ENCODE data around the gene FCHSD2.

DNA sequence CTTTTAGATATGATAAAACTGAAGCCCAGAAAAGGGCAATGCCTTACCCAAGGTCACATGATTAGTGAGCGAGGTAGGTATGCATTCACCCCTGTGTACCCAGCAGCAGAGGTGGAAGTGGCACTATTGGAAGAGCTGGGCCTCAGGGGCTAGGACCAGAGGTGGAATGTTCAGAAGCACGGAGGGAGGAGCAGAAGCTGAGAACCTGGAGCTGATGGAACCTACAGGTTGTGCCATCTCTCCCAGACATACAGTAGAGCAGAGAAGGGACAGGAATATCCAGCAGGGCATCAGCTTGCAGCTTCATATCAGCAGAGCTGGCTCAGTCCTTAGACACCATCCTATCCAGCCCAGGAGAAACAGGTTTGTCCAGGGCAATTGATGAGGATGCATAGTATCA lies 14.6 kb upstream of the FCHSD2 start:
- TF ChIP-seq, protein P1, sequence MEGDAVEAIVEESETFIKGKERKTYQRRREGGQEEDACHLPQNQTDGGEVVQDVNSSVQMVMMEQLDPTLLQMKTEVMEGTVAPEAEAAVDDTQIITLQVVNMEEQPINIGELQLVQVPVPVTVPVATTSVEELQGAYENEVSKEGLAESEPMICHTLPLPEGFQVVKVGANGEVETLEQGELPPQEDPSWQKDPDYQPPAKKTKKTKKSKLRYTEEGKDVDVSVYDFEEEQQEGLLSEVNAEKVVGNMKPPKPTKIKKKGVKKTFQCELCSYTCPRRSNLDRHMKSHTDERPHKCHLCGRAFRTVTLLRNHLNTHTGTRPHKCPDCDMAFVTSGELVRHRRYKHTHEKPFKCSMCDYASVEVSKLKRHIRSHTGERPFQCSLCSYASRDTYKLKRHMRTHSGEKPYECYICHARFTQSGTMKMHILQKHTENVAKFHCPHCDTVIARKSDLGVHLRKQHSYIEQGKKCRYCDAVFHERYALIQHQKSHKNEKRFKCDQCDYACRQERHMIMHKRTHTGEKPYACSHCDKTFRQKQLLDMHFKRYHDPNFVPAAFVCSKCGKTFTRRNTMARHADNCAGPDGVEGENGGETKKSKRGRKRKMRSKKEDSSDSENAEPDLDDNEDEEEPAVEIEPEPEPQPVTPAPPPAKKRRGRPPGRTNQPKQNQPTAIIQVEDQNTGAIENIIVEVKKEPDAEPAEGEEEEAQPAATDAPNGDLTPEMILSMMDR (conservative IDR thresholded peaks at IDR 0.05; ENCODE audit: low read depth, low read length), result no peak
- TF ChIP-seq EZH2 (IDR thresholded peaks at IDR 0.05; ENCODE audit: low read length, unreplicated experiment), result no peak
